IgD-negative memory B cell (primary cell): Measurements from ENCODE around the gene BABAM1. TPM values are rescaled to one million over a fixed set of nuclear protein-coding genes. Genes with fewer than 3 reads are reported as not detected.
A peak's percentile ranks its signal among the peaks of the same experiment; 100 is the strongest.

Source experiments
- H3K27ac Mint-ChIP-seq, 3 donors: one replicate each; pipeline ENCODE4 v1.8.0; 2020 to 2022; ENCODE audit warnings: mild to moderate bottlenecking in 3 of 3, mixed read lengths in 3 of 3, moderate library complexity in 1 of 3
- H3K27me3 Mint-ChIP-seq: one replicate; pipeline ENCODE4 v1.8.0; 2021; ENCODE audit warnings: mixed read lengths
- H3K36me3 Mint-ChIP-seq: one replicate; pipeline ENCODE4 v1.8.0; 2020; ENCODE audit warnings: mild to moderate bottlenecking, mixed read lengths
- H3K4me1 Mint-ChIP-seq, 3 donors: one replicate each; pipeline ENCODE4 v1.8.0; 2020 to 2022; ENCODE audit warnings: mixed read lengths in 3 of 3, mild to moderate bottlenecking in 1 of 3
- H3K4me3 Mint-ChIP-seq, 4 donors: one replicate each; pipeline ENCODE4 v1.8.0; 2020 to 2022; ENCODE audit warnings: mild to moderate bottlenecking in 4 of 4, mixed read lengths in 4 of 4, moderate library complexity in 3 of 4
- H3K9me3 Mint-ChIP-seq, 3 donors: one replicate each; pipeline ENCODE4 v1.8.0; 2020 to 2021; ENCODE audit warnings: mixed read lengths in 3 of 3, mild to moderate bottlenecking in 1 of 3
- polyA plus RNA-seq: library from polyadenylated mRNA; unstranded; fragments of 300-500 nt; fragmentation: Illumina TruSeq; gene quantifications from one replicate; pipeline ENCODE4 v1.2.3, GENCODE V29; 2021

BABAM1 gene
- polyA plus RNA-seq, result 115 TPM

DNA sequence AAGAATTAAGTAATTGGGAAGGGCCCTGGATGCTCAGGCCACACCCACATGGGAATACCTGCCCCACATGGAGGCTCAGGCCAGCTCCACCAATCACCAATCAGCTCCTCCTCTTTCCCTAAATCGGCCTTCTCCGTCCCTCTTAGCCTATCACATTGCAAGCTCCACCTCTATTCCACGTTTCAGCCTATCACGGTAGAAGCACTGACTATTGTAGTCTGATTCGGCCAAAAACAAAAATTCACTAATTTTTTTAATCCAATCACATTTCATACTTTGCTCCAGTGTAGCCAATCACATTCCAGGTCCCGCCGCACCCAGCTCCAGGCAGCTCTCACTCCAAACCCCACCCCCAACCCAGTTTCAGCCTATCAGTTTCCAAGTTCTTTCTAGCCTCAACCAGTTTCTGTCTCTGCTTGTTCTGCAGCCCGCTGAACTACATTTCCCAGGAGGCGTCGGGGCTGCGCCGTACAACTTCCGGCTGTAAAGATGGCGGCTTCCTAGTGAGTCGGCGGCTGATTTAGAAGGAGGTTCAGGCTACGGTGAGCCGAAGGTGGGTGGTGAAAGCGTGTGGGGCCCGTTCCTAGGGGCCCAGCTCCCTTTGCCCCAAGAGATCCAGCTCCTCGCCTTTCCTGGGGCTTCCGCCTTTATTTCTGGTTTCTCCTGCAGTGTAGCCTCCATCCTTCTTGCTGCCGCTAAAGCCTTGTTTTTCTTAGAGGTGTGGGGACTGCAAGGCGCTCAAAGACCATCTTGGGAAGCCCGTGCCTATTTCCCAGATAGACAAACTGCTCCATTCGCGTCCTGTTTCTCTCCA is at the start of gene BABAM1:
Gene BABAM1, plus strand, starts transcription at position 469 of the 814 bp plus-strand sequence. CDS start 1,364 bp downstream, outside the sequence.
- Mint-ChIP-seq H3K4me1 (peaks cover 7 to 18% (median 13%) of the 10 kb centered on the region in 3 donors), H3K27ac (peak within 1 kb of the TSS; percentile 83 to 94 (median 84)), H3K36me3 (no peaks in the 10 kb centered on the region), H3K27me3 (no peaks in the 10 kb centered on the region), H3K4me3 (peak within 1 kb of the TSS; percentile 83 to 93 (median 87)), H3K9me3 (no peaks in the 10 kb centered on the region)

- Mint-ChIP-seq H3K4me3 (peak overlapping the region in 2 of 4 donors; percentile 28 to 65), H3K9me3 (no peaks in the 10 kb centered on the region), H3K27ac (peak overlapping the region in 2 of 3 donors; percentile 63 to 89), H3K4me1 (peaks cover 3 to 8% (median 7%) of the 10 kb centered on the region in 3 donors), H3K36me3 (peaks cover 10% of the 10 kb centered on the region), H3K27me3 (no peaks in the 10 kb centered on the region)
Observed at GRCh38 chr19:17219286-17219685, 48.0 kb upstream of the BABAM1 start.

DNA sequence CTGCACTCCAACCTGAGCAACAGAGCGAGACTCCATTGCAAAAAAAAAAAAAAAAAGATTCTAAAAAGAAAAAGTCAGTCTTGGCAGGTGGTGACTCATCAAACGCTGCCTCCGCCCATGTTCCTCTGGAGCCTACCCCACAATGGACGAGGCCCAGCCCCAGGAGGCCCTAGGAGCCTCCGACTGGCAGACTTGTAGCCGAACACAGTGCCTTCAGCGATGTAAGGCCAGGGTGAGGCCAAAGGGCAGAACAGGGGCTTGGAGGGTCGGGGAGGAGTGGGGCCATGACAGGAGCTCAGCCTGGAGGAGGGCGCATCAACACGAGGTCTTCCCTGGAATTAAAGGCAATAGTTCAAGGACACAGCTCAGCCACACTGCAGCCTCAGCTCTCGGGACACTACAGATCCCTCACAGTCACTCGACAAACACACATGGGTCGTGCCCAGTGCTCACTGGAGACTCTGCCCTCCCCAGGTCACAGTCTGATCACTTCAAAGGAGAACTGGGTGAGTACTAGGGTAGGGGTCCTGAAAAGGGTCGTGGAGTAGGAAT is 47.0 kb upstream of the BABAM1 start:
- H3K27me3 Mint-ChIP-seq, result no peaks in the 10 kb centered on the region
- peaks cover 7% of the 10 kb centered on the region for H3K36me3 Mint-ChIP-seq
- H3K9me3 Mint-ChIP-seq, result no peaks in the 10 kb centered on the region
- peak overlapping the region in 2 of 4 donors; percentile 23 to 61 for H3K4me3 Mint-ChIP-seq
- peak overlapping the region in 1 of 3 donors; percentile 19 for H3K27ac Mint-ChIP-seq
- peaks cover 0 to 2% (median under 1%) of the 10 kb centered on the region in 3 donors for H3K4me1 Mint-ChIP-seq

DNA sequence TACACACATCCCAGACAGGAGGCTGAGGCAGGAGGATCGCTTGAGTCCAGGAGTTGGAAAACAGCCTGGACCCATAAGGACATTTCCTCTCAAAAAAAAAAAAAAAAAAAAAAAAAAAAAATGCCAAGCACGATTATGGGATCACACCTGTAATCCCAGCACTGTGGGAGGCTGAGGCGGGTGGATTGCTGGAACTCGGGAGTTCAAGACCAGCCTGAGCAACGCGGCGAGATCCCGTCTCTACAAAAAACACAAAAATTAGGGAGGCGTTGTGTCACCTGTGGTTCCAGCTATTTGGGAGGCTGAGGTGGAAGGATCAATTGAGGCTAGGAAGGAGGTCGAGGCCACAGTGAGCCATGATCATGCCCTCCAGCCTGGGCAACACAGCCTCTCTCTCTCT is 42.2 kb upstream of the BABAM1 start:
- H3K9me3 Mint-ChIP-seq, result no peaks in the 10 kb centered on the region
- H3K36me3 Mint-ChIP-seq, result no peaks in the 10 kb centered on the region
- H3K4me3 Mint-ChIP-seq, result peak overlapping the region in 3 of 4 donors; percentile 43 to 93 (median 84)
- H3K27me3 Mint-ChIP-seq, result no peaks in the 10 kb centered on the region
- H3K27ac Mint-ChIP-seq, result peak overlapping the region in 1 of 3 donors; percentile 78
- peaks cover 0 to 3% (median 3%) of the 10 kb centered on the region in 3 donors for H3K4me1 Mint-ChIP-seq

- Mint-ChIP-seq H3K36me3 (no peaks in the 10 kb centered on the region), H3K27me3 (no peaks in the 10 kb centered on the region), H3K4me1 (peaks cover 0 to 3% (median 3%) of the 10 kb centered on the region in 3 donors), H3K9me3 (no peaks in the 10 kb centered on the region), H3K27ac (peak within 1 kb of the TSS; percentile 78 to 93 (median 93)), H3K4me3 (peak within 1 kb of the TSS; percentile 84 to 98 (median 94))
Observed at GRCh38 chr19:17226002-17226933, 41.0 kb upstream of the BABAM1 start, which contains the start of gene OCEL1. Gene OCEL1 (plus strand): TSS chr19:17226226. CDS start chr19:17226248, 22 bp downstream.

GRCh38 chr19:17227798-17228367 is 39.4 kb upstream of the BABAM1 start:
- Mint-ChIP-seq H3K9me3 (no peaks in the 10 kb centered on the region), H3K27me3 (no peaks in the 10 kb centered on the region), H3K27ac (no peak overlapping the region), H3K4me3 (peak overlapping the region in 1 of 4 donors; percentile 84), H3K36me3 (no peaks in the 10 kb centered on the region), H3K4me1 (peaks cover 0 to 3% (median 3%) of the 10 kb centered on the region in 3 donors)

- H3K27me3 Mint-ChIP-seq, result no peaks in the 10 kb centered on the region
- peak overlapping the region in 1 of 4 donors; percentile 43 for H3K4me3 Mint-ChIP-seq
- H3K9me3 Mint-ChIP-seq, result no peaks in the 10 kb centered on the region
- H3K4me1 Mint-ChIP-seq, result peaks cover 3 to 6% (median 4%) of the 10 kb centered on the region in 3 donors
- H3K27ac Mint-ChIP-seq, result no peak overlapping the region
- H3K36me3 Mint-ChIP-seq, result no peaks in the 10 kb centered on the region
Observed at GRCh38 chr19:17229890-17230289, 37.4 kb upstream of the BABAM1 start.

- no peak overlapping the region for H3K27ac Mint-ChIP-seq
- peaks cover 0 to 4% (median 3%) of the 10 kb centered on the region in 3 donors for H3K4me1 Mint-ChIP-seq
- no peaks in the 10 kb centered on the region for H3K9me3 Mint-ChIP-seq
- H3K27me3 Mint-ChIP-seq, result no peaks in the 10 kb centered on the region
- peak overlapping the region in 1 of 4 donors; percentile 50 for H3K4me3 Mint-ChIP-seq
- H3K36me3 Mint-ChIP-seq, result no peaks in the 10 kb centered on the region
Observed at GRCh38 chr19:17232258-17232657, 35.0 kb upstream of the BABAM1 start.

DNA sequence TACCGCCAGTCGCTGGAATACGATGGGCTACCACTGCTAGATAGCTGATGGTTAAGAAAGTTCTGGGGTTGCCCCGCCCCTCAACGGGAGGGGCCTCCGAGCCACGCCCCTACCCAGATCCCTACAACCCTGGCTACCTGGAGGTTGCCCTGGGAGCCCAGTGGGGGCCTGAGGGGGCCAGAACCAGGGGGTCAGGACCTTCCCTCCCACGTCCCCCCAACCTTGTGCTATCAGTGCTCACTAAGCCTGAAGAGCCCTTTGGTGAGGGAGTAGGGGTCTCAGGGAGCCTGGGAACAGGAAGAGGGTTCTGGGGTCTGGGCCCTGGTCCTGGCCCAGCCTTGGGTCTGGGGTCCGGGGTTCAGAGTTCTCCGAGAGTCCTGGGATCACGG is 32.3 kb upstream of the BABAM1 start:
- no peaks in the 10 kb centered on the region for H3K36me3 Mint-ChIP-seq
- H3K4me3 Mint-ChIP-seq, result peak overlapping the region; percentile 72 to 90 (median 85)
- no peaks in the 10 kb centered on the region for H3K9me3 Mint-ChIP-seq
- H3K27me3 Mint-ChIP-seq, result no peaks in the 10 kb centered on the region
- H3K27ac Mint-ChIP-seq, result no peak overlapping the region
- H3K4me1 Mint-ChIP-seq, result peaks cover 0 to 4% (median 3%) of the 10 kb centered on the region in 3 donors

DNA sequence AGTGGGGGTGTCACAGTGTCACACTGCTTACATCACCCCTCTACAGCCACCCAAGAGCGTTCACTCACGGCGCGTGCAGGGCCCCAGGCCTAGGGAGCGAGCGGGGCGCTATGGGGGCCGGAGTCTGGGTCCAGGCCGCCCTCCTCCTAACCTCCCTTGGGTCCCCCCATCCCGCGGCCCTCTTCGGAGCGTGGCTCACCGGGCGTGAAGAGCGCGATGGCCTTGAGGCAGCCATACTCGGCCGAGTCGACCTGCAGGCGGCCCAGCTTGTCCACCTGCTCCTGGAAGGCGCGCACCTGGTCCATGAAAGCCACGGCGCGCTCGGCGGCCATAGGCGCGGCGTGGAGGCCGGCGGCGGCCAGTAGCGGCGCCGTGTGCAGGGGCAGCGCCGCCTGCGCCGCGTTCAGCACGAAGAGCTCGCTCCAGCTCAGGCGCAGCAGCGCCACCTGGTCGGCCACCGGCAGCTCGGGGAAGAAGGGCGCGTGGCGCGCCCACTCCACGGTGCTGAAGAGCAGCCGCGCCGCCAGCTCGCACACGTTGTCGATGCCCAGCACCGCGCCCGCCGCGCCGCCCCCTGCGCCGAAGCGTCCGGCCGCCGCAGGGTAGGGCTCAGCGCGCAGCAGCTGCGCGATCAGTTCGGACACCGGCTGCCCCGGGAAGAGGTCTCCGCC is 31.8 kb upstream of the BABAM1 start:
- no peak overlapping the region for H3K27ac Mint-ChIP-seq
- H3K36me3 Mint-ChIP-seq, result no peaks in the 10 kb centered on the region
- H3K27me3 Mint-ChIP-seq, result no peaks in the 10 kb centered on the region
- no peaks in the 10 kb centered on the region for H3K9me3 Mint-ChIP-seq
- H3K4me1 Mint-ChIP-seq, result peaks cover 0 to 4% (median 3%) of the 10 kb centered on the region in 3 donors
- peak overlapping the region; percentile 72 to 90 (median 85) for H3K4me3 Mint-ChIP-seq

GRCh38 chr19:17235971-17236777 is 31.1 kb upstream of the BABAM1 start:
- Mint-ChIP-seq H3K36me3 (no peaks in the 10 kb centered on the region), H3K4me3 (peak overlapping the region in 3 of 4 donors; percentile 34 to 83 (median 49)), H3K9me3 (no peaks in the 10 kb centered on the region), H3K27me3 (no peaks in the 10 kb centered on the region), H3K27ac (no peak overlapping the region), H3K4me1 (peaks cover 0 to 8% (median 3%) of the 10 kb centered on the region in 3 donors)

DNA sequence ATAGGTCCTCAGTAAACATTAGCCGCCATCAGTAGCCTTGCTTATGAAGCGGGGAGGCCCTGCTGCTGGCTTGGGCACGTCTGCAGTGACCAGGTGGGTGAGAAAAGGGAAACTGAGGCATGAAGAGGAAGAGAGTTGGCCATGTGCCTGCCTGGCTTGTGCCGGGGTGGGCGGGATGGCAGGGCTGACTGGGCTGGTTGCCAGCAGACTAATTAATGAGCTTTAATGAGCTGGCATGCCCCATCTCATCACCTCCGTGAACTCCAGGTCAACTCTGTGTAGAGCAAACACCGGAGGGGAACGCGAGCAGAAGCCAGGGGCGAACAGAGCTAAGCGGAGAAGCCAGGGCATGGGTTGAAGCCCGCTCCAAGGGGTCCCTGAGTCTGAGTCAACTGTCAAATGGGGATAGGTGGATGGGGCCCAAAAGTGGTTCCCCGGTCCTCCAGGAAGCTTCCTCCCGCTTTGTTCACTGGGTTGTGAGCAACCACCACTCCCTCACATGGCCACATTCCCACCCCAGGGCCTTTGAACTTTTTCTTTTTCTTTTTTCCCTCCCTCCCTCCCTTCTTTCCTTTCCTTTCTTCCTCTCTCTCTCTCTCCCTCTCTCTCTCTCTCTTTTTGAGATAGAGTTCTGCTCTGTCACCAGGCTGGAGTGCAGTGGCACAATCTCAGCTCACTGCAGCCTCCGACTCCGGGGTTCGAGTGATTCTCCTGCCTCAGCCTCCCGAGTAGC is 30.3 kb upstream of the BABAM1 start:
- no peaks in the 10 kb centered on the region for H3K36me3 Mint-ChIP-seq
- H3K27me3 Mint-ChIP-seq, result no peaks in the 10 kb centered on the region
- H3K4me3 Mint-ChIP-seq, result peak overlapping the region in 1 of 4 donors; percentile 73
- H3K4me1 Mint-ChIP-seq, result peaks cover 0 to 8% (median 3%) of the 10 kb centered on the region in 3 donors
- no peaks in the 10 kb centered on the region for H3K9me3 Mint-ChIP-seq
- no peak overlapping the region for H3K27ac Mint-ChIP-seq
